DOHH2 (cell line): ENCODE results near the gene CDH4.

Source experiments
- H3F3A ChIP-seq: fragments of 200-600 bp; sonication (generic), shearing (Covaris generic); 2 replicates; pipeline ENCODE4 v1.6.0; 2016; ENCODE audit warnings: antibody characterized with exemption, mild to moderate bottlenecking; ENCODE audit not compliant: control insufficient read depth, insufficient read depth
- H3K27ac ChIP-seq: fragments of 200-600 bp; sonication (generic); 2 replicates; pipeline ENCODE4 v1.5.1; 2014; ENCODE audit warnings: low read depth, mild to moderate bottlenecking, low read length, moderate library complexity
- H3K27me3 ChIP-seq: fragments of 200-600 bp; sonication (generic); 2 replicates; pipeline ENCODE4 v1.6.1; 2014; ENCODE audit warnings: mild to moderate bottlenecking, low read length, mixed read lengths; ENCODE audit not compliant: control insufficient read depth
- H3K36me3 ChIP-seq: fragments of 200-600 bp; sonication (generic); 2 replicates; pipeline ENCODE4 v1.6.1; 2014; ENCODE audit warnings: mild to moderate bottlenecking, low read length, moderate library complexity, mixed read lengths; ENCODE audit not compliant: control insufficient read depth
- H3K4me1 ChIP-seq: fragments of 200-600 bp; sonication (generic); 2 replicates; pipeline ENCODE4 v1.6.1; 2014; ENCODE audit warnings: mild to moderate bottlenecking, low read length, mixed read lengths; ENCODE audit not compliant: control insufficient read depth
- H3K4me2 ChIP-seq: fragments of 200-600 bp; sonication (generic); 2 replicates; pipeline ENCODE4 v1.6.0; 2014; ENCODE audit warnings: mild to moderate bottlenecking, low read length, moderate library complexity
- H3K4me3 ChIP-seq: fragments of 200-600 bp; sonication (generic); 2 replicates; pipeline ENCODE4 v1.5.1; 2014; ENCODE audit warnings: mild to moderate bottlenecking, low read length, mixed read lengths
- H3K79me2 ChIP-seq: fragments of 200-600 bp; sonication (generic); 2 replicates; pipeline ENCODE4 v1.6.1; 2014; ENCODE audit warnings: mild to moderate bottlenecking, low read length, mixed read lengths; ENCODE audit not compliant: control insufficient read depth
- H3K9me2 ChIP-seq: fragments of 200-600 bp; sonication (generic); replicated peaks from 2 replicates; pipeline ENCODE4 v1.6.1; 2014; ENCODE audit warnings: mild to moderate bottlenecking, low read length, mixed read lengths; ENCODE audit not compliant: control insufficient read depth
- H3K9me3 ChIP-seq: fragments of 200-600 bp; sonication (generic); 2 replicates; pipeline ENCODE4 v1.6.1; 2014; ENCODE audit warnings: antibody characterized with exemption, low read length, mixed read lengths; ENCODE audit not compliant: control insufficient read depth, insufficient read depth
- H4K20me1 ChIP-seq: fragments of 200-600 bp; sonication (generic); 2 replicates; pipeline ENCODE4 v1.6.0; 2014; ENCODE audit warnings: low read depth, mild to moderate bottlenecking, antibody characterized with exemption, low read length, moderate library complexity; ENCODE audit not compliant: control insufficient read depth, insufficient read depth
- CTCF ChIP-seq: fragments of 200-600 bp; sonication (generic); IDR thresholded peaks from one replicate; pipeline ENCODE4 v1.5.1; 2014; ENCODE audit warnings: antibody characterized with exemption, mild to moderate bottlenecking, low read depth, low read length; ENCODE audit not compliant: poor library complexity, severe bottlenecking
- EZH2phosphoT487 ChIP-seq: fragments of 200-600 bp; sonication (generic); IDR thresholded peaks from 2 replicates; pipeline ENCODE4 v1.6.1; 2017; ENCODE audit warnings: borderline replicate concordance, mild to moderate bottlenecking, antibody characterized with exemption, low read length, moderate library complexity, mixed read lengths

The CDH4 gene

GRCh38 chr20:61308477-61308774 lies 56.4 kb downstream of the CDH4 start:
- Histone ChIP-seq H3K4me1 (no peaks in the 10 kb centered on the region), H3K36me3 (no peaks in the 10 kb centered on the region), H3F3A (no peaks in the 10 kb centered on the region), H3K9me2 (no peaks in the 10 kb centered on the region), H3K27ac (no peak overlapping the region), H3K79me2 (no peaks in the 10 kb centered on the region), H3K4me3 (no peak overlapping the region), H4K20me1 (no peaks in the 10 kb centered on the region), H3K27me3 (no peaks in the 10 kb centered on the region), H3K4me2 (no peak overlapping the region), H3K9me3 (no peaks in the 10 kb centered on the region)
- no peak for TF ChIP-seq EZH2phosphoT487
- TF ChIP-seq CTCF: no peak

GRCh38 chr20:61310954-61311353 lies 58.9 kb downstream of the CDH4 start:
- no peaks in the 10 kb centered on the region for H3K27me3 ChIP-seq
- H3K4me3 ChIP-seq: no peak overlapping the region
- H3K9me2 ChIP-seq: no peaks in the 10 kb centered on the region
- no peaks in the 10 kb centered on the region for H3K4me1 ChIP-seq
- H3K27ac ChIP-seq: no peak overlapping the region
- no peaks in the 10 kb centered on the region for H3K79me2 ChIP-seq
- H3K9me3 ChIP-seq: no peaks in the 10 kb centered on the region
- H4K20me1 ChIP-seq: no peaks in the 10 kb centered on the region
- TF ChIP-seq CTCF (no peak), EZH2phosphoT487 (no peak)
- no peaks in the 10 kb centered on the region for H3F3A ChIP-seq
- H3K36me3 ChIP-seq: no peaks in the 10 kb centered on the region
- H3K4me2 ChIP-seq: no peak overlapping the region

GRCh38 chr20:61311656-61312387 lies 59.8 kb downstream of the CDH4 start:
- no peaks in the 10 kb centered on the region for H3F3A ChIP-seq
- TF ChIP-seq CTCF (no peak), EZH2phosphoT487 (no peak)
- H3K27me3 ChIP-seq: no peaks in the 10 kb centered on the region
- no peaks in the 10 kb centered on the region for H3K79me2 ChIP-seq
- H3K4me3 ChIP-seq: no peak overlapping the region
- H3K36me3 ChIP-seq: no peaks in the 10 kb centered on the region
- H3K9me2 ChIP-seq: no peaks in the 10 kb centered on the region
- no peaks in the 10 kb centered on the region for H4K20me1 ChIP-seq
- no peak overlapping the region for H3K4me2 ChIP-seq
- H3K27ac ChIP-seq: no peak overlapping the region
- no peaks in the 10 kb centered on the region for H3K9me3 ChIP-seq
- no peaks in the 10 kb centered on the region for H3K4me1 ChIP-seq
